GM23338 (cell line): ENCODE data around the gene SH3TC2. TPM values are rescaled to one million over a fixed set of nuclear protein-coding genes. Genes with fewer than 3 reads are reported as not detected.

Experiments
- ATAC-seq: fragments of 200-7000 bp; cut with Tn5 transposase; 3 replicates; pipeline ENCODE4 v1.9.1; 2020
- DNase-seq: peaks from one replicate; pipeline ENCODE4 v3.0.0-alpha.2; 2015; ENCODE audit warnings: low spot score
- H2AFZ ChIP-seq: fragments of 200-600 bp; sonication (generic); 2 replicates; pipeline ENCODE4 v1.8.0; 2016; ENCODE audit warnings: antibody characterized with exemption, mild to moderate bottlenecking, moderate library complexity
- H3F3A ChIP-seq: fragments of 200-600 bp; sonication (generic); replicated peaks from 2 replicates; pipeline ENCODE4 v1.8.0; 2017; ENCODE audit warnings: antibody characterized with exemption, mixed run types, low read depth
- H3K27ac ChIP-seq: fragments of 200-600 bp; sonication (generic); 2 replicates; pipeline ENCODE4 v1.6.1; 2016; ENCODE audit warnings: low read depth
- H3K27me3 ChIP-seq: fragments of 200-600 bp; sonication (generic); 2 replicates; pipeline ENCODE4 v1.8.0; 2016; ENCODE audit warnings: mild to moderate bottlenecking, mixed run types, moderate library complexity; ENCODE audit not compliant: insufficient read depth
- H3K36me3 ChIP-seq: fragments of 200-600 bp; sonication (generic); 2 replicates; pipeline ENCODE4 v1.8.0; 2016; ENCODE audit warnings: mild to moderate bottlenecking; ENCODE audit not compliant: insufficient read depth
- H3K4me1 ChIP-seq: fragments of 200-600 bp; sonication (generic); 2 replicates; pipeline ENCODE4 v1.8.0; 2016; ENCODE audit warnings: mild to moderate bottlenecking, moderate library complexity; ENCODE audit not compliant: insufficient read depth
- H3K4me2 ChIP-seq: fragments of 200-600 bp; sonication (generic); 2 replicates; pipeline ENCODE4 v1.7.1; 2017; ENCODE audit warnings: mixed run types
- H3K4me3 ChIP-seq: fragments of 200-600 bp; sonication (generic); 2 replicates; pipeline ENCODE4 v1.6.1; 2016; ENCODE audit warnings: mixed run types
- H3K79me2 ChIP-seq: fragments of 200-600 bp; sonication (generic); replicated peaks from 2 replicates; pipeline ENCODE4 v1.8.0; 2017; ENCODE audit warnings: mild to moderate bottlenecking; ENCODE audit not compliant: insufficient read depth
- H3K9me2 ChIP-seq: fragments of 200-600 bp; sonication (generic); 2 replicates; pipeline ENCODE4 v1.8.0; 2017; ENCODE audit not compliant: insufficient read depth
- H4K20me1 ChIP-seq: fragments of 200-600 bp; sonication (generic); replicated peaks from 2 replicates; pipeline ENCODE4 v1.8.0; 2017; ENCODE audit warnings: mild to moderate bottlenecking; ENCODE audit not compliant: insufficient read depth
- H3K27ac Mint-ChIP-seq: 2 replicates; pipeline ENCODE4 v1.8.0; 2020; ENCODE audit warnings: inconsistent platforms, mild to moderate bottlenecking, moderate library complexity, mixed read lengths
- H3K27me3 Mint-ChIP-seq: 3 replicates; pipeline ENCODE4 v1.8.0; 2022; ENCODE audit warnings: low read depth, mild to moderate bottlenecking, moderate library complexity, mixed read lengths, inconsistent platforms; ENCODE audit not compliant: insufficient read depth, poor library complexity
- H3K36me3 Mint-ChIP-seq: 3 replicates; pipeline ENCODE4 v1.8.0; 2021; ENCODE audit warnings: low read depth, mild to moderate bottlenecking, inconsistent platforms, moderate library complexity, mixed read lengths
- H3K4me1 Mint-ChIP-seq: 3 replicates; pipeline ENCODE4 v1.8.0; 2020; ENCODE audit warnings: mild to moderate bottlenecking, inconsistent platforms, mixed read lengths
- H3K4me3 Mint-ChIP-seq: 3 replicates; pipeline ENCODE4 v1.8.0; 2021; ENCODE audit warnings: moderate library complexity, mild to moderate bottlenecking, inconsistent platforms, mixed read lengths
- H3K9me3 Mint-ChIP-seq: 3 replicates; pipeline ENCODE4 v1.8.0; 2020; ENCODE audit warnings: moderate library complexity, mild to moderate bottlenecking, inconsistent platforms, mixed read lengths
- CREB1 ChIP-seq: fragments of 250-450 bp; sonication (Bioruptor Pico); IDR thresholded peaks from 2 replicates; pipeline ENCODE4 v1.5.0; 2020; ENCODE audit warnings: low read depth, mild to moderate bottlenecking, moderate library complexity
- CTCF ChIP-seq, 2 experiments: fragments of 200-600 bp in 1 of 2; sonication (generic) in 1 of 2; conservative IDR thresholded peaks; 2 replicates each; pipeline versions ENCODE4 v1.5.1 to v1.6.1; 2016 to 2017; ENCODE audit warnings: antibody characterized with exemption in 2 of 2, low read depth in 2 of 2, mild to moderate bottlenecking in 2 of 2, moderate library complexity in 1 of 2
- EZH2 ChIP-seq: fragments of 200-600 bp; sonication (generic); IDR thresholded peaks from one replicate; pipeline ENCODE4 v1.8.0; 2017; ENCODE audit warnings: antibody characterized with exemption, mild to moderate bottlenecking, low read depth; ENCODE audit not compliant: unreplicated experiment
- EZH2phosphoT487 ChIP-seq: fragments of 200-600 bp; sonication (generic); IDR thresholded peaks from one replicate; pipeline ENCODE4 v1.8.1; 2018; ENCODE audit warnings: antibody characterized with exemption; ENCODE audit not compliant: unreplicated experiment
- ZNF331 ChIP-seq: fragments of 250-450 bp; sonication (Bioruptor Pico); IDR thresholded peaks from 2 replicates; pipeline ENCODE4 v1.5.0; 2020; ENCODE audit warnings: low read depth, mild to moderate bottlenecking, moderate library complexity
- ZNF462 ChIP-seq: fragments of 250-450 bp; sonication (Bioruptor Pico); IDR thresholded peaks from 2 replicates; pipeline ENCODE4 v1.5.0; 2020; ENCODE audit warnings: mild to moderate bottlenecking, moderate library complexity
- polyA plus RNA-seq: library from polyadenylated mRNA; unstranded; fragments of >200 nt; fragmentation: Nextera tagmentation; extraction: Ambion mirVana; gene quantifications from 2 replicates; pipeline ENCODE4 v1.2.1, GENCODE V29; 2016
- total RNA-seq: library from RNA; depleted of rRNA; stranded (reverse); fragments of >200 nt; shearing (Covaris generic); gene quantifications from 2 replicates; pipeline ENCODE4 v1.2.3, GENCODE V29; 2014

The SH3TC2 gene
- total and polyA plus RNA-seq, 2 experiments from 2014 or later = 0.10 to 0.17 TPM

GRCh38 chr5:149044453-149045088 lies 18.3 kb downstream of the SH3TC2 start (continued):
- TF ChIP-seq ZNF462 (CRISPR knock-in tag) (no peak), CTCF (conservative IDR thresholded peaks at IDR 0.05; ENCODE audit: low read depth in 2 of 2) (no peak), ZNF331 (CRISPR knock-in tag) (no peak), EZH2phosphoT487 (no peak)

- H3K27ac ChIP-seq = no peak overlapping the region
- H3K9me2 ChIP-seq = no peaks in the 10 kb centered on the region
- no peaks in the 10 kb centered on the region for H3K79me2 ChIP-seq
- H3K4me1 Mint-ChIP-seq = peaks cover 3% of the 10 kb centered on the region; the same call in 1 of the 3 replicates
- no peak for ATAC-seq
- H2AFZ ChIP-seq = no peak overlapping the region
- peaks cover 2% of the 10 kb centered on the region for H3K27me3 Mint-ChIP-seq
- H3K27me3 ChIP-seq = no peaks in the 10 kb centered on the region
- no peak for DNase-seq
- no peak overlapping the region for H3K4me2 ChIP-seq
- H3K36me3 Mint-ChIP-seq = no peaks in the 10 kb centered on the region
- H3K4me3 ChIP-seq = no peak overlapping the region
- no peak overlapping the region for H3K4me3 Mint-ChIP-seq
- no peak overlapping the region for H3K27ac Mint-ChIP-seq
- no peaks in the 10 kb centered on the region for H4K20me1 ChIP-seq
- H3K4me1 ChIP-seq = no peaks in the 10 kb centered on the region
- H3F3A ChIP-seq = no peaks in the 10 kb centered on the region
- H3K36me3 ChIP-seq = no peaks in the 10 kb centered on the region
- no peaks in the 10 kb centered on the region for H3K9me3 Mint-ChIP-seq
- TF ChIP-seq CREB1 (CRISPR knock-in tag) (no peak), ZNF462 (CRISPR knock-in tag) (no peak), EZH2 (no peak)
Observed at GRCh38 chr5:149043641-149044040, 19.2 kb downstream of the SH3TC2 start.
